Liver (tissue), 3 donors: Measurements from ENCODE around the gene DMD.

ENCODE experiments used
- ATF3 ChIP-seq: IDR thresholded peaks from 2 replicates; pipeline ENCODE4 v1.6.1; 2016; ENCODE audit warnings: antibody characterized with exemption
- CTCF ChIP-seq: fragments of 150-350 bp; IDR thresholded peaks from 2 replicates; pipeline ENCODE4 v1.5.1; 2017; ENCODE audit warnings: improper control_type of control experiment, low read depth, low read length; ENCODE audit not compliant: missing input control
- FOXA1 ChIP-seq: IDR thresholded peaks from 2 replicates; pipeline ENCODE4 v1.6.1; 2016; ENCODE audit warnings: antibody characterized with exemption
- YY1 ChIP-seq: IDR thresholded peaks from 2 replicates; pipeline ENCODE4 v1.6.1; 2016; ENCODE audit warnings: antibody characterized with exemption, mild to moderate bottlenecking
- TF ChIP-seq, protein P1 (sequence below): IDR thresholded peaks from 2 replicates; pipeline ENCODE4 v1.6.1; 2016; ENCODE audit warnings: antibody characterized with exemption
- TF ChIP-seq, protein P2 (sequence below): IDR thresholded peaks from 2 replicates; pipeline ENCODE4 v1.6.1; 2016; ENCODE audit warnings: antibody characterized with exemption
- donor health status: healthy.
- donor health status: healthy.

GRCh38 chrX:32395878-32396277, 815.5 kb downstream of the DMD start:
- TF ChIP-seq ATF3, result no peak
- no peak for TF ChIP-seq CTCF
- TF ChIP-seq, protein P1, sequence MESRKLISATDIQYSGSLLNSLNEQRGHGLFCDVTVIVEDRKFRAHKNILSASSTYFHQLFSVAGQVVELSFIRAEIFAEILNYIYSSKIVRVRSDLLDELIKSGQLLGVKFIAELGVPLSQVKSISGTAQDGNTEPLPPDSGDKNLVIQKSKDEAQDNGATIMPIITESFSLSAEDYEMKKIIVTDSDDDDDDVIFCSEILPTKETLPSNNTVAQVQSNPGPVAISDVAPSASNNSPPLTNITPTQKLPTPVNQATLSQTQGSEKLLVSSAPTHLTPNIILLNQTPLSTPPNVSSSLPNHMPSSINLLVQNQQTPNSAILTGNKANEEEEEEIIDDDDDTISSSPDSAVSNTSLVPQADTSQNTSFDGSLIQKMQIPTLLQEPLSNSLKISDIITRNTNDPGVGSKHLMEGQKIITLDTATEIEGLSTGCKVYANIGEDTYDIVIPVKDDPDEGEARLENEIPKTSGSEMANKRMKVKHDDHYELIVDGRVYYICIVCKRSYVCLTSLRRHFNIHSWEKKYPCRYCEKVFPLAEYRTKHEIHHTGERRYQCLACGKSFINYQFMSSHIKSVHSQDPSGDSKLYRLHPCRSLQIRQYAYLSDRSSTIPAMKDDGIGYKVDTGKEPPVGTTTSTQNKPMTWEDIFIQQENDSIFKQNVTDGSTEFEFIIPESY, result no peak
- TF ChIP-seq, protein P2, sequence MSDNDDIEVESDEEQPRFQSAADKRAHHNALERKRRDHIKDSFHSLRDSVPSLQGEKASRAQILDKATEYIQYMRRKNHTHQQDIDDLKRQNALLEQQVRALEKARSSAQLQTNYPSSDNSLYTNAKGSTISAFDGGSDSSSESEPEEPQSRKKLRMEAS, result no peak
- TF ChIP-seq FOXA1, result no peak
- TF ChIP-seq YY1, result no peak
